DMS114 treated with DMSO at 0.1 percent for 48 hours (cell line): ENCODE results near the gene TGM1.
"Not testable (repeated sequence)": the region's sequence is repeated elsewhere in the genome, so short reads cannot be mapped to it uniquely, and the experiment has no call there.

ENCODE experiments used
- DNase-seq: peaks from one replicate; lab custom pipeline; 2025; ENCODE audit not compliant: unreplicated experiment; lab: John Stamatoyannopoulos, UW

The TGM1 gene

DNA sequence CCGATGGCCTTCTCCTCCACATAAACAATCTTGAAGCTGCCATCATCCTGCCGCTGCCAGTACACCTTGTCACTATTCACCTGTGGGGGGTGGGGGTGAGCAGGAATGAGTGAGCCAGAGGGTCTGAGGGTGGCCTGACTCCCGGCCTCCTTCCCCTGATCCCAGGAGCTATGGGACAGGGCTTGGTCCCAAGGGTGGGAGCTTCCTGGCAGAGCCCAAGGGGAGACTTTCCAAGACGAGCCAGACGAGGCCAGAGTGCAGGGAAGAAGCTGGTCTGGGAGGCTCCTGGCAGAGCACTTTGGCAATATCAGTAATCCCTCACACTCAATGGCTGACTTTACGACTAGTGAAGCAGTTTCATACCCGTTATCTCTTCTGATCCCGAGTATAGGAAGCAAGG, 7.5 kb downstream of the TGM1 start:
- DNase-seq: no peak

DNA sequence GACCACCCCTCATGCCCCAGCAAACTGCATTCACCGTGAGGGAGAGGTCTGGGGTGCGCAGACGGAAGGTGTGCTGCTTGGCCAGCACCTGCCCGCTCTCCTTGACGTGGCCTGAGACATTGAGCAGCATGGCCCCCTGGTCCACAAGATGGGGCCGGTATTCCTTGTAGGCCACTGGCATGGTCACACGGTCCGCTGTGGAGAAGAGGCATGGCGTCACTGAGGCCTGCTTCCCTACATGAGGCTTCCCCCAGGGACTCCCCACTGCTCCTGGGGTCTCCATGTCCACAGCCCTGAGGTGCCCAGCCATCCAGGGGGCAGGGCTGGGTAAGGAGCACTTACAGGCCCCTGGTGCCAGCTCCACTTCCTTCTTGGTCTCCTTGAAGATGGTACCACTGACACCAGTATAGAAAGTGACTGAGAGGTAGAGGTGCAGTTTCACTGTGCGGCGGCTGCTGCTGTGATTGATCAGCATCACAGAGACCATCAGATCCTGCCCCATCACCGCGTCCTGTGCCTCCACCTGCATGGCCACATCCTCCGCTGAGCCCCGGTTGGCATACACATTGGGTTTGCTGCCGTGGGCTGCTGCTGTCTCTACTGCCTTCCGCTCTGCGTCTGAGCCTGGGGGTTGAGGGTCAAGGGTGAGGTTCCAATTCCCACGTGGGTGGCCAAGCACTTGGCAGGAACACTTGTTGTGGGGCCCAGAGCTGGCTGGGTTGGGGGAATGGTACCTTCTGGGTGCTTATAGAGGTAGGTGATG, 8.2 kb downstream of the TGM1 start:
- no peak for DNase-seq

DNA sequence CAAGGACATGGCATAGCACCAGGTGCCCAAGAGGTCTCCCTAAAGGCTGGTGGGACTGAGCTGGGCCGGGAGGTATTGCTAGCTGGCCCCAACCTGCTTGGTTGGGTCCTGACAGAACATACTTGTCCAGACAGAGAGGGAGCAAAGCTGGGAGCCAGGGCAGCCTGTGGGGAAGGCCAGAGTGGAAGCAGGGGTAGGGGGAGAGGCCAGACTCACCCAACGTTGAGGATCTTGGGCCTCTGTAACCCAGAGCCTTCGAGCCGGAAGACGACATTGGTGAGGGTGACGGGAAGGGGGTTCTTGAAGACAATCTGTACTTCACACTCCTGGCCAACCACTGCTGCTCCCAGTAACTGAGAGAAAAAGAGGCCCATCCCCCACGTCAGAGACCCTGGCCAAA, 9.0 kb downstream of the TGM1 start:
- no peak for DNase-seq

DNA sequence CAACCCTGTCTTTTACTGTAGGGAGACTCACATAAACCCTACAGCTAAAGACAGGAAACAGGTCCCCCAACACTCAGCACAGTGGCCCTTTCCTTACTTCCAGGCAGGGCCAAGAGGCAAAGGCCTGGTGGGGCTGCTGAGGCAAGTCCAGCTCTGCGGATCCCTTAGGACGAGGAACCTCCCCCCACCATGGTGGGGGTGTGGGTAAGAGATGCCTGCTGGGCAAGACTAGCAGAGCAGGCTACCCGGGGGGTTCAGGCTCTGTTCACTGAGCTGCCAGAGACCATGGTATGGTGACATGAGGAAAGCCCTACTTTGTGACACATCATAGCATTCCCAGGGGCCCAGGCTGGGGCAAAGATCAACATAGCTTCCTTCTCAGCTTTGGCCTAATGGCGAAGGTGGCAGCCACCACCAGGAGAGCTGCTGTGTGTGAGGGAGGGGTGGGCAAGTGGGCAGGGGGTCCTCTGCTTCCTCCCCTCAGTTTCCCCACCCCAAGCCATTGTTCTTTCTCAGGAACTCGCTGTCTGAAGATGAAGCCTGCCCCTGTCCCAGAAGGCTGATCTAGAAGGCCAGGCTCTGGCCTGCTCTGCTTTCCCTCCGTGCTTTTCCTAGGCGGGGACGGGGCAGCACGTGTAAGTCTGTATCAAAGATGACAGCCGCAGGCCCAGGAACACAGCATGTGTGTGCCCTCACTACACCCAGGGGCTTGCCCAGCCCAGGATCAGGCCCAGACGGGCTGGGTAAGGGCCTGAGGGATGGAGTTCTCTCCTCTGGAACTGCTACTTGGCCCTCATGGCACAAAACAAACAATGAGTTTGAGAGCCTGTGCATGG, 10.5 kb downstream of the TGM1 start:
- no peak for DNase-seq

DNA sequence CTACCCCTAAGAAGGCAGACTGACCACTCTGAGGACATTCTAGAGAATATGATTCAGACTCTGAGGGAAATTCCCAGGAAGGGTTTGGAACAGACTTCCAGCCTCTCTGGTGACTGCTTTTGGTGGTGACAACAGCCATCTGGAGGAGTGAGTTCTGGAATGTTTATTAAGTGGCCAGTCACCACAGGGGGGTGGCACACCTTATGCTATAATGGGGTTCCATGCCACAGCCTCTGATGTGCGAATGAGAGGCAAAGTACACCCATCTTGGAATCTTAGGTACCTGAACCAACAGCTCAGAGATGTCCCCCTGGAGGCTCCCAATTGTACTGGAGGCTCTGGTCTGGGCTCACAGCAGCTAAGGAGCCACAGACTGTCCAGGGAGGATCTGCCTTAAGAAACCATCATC, 11.1 kb downstream of the TGM1 start:
- DNase-seq: no peak

DNA sequence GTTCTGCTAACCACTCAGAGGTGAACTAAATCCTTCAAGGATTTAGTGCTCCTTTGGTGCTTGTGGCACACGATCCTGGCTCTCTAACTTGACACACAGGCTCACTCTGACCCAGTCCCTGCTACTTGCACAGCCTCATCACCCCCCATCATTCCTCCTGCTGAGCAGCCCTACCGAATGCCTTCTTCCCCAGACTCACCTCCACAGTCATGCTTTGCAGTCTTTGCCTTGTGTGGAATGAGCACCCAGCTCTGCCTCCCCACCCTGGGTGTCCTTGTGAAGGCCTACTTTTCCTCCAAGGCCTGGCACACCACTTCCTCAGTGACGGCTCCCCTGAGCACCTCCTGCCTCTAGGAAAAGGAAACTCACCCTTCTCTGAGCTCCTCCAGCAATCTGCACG, 12.6 kb downstream of the TGM1 start:
- DNase-seq: no peak

DNA sequence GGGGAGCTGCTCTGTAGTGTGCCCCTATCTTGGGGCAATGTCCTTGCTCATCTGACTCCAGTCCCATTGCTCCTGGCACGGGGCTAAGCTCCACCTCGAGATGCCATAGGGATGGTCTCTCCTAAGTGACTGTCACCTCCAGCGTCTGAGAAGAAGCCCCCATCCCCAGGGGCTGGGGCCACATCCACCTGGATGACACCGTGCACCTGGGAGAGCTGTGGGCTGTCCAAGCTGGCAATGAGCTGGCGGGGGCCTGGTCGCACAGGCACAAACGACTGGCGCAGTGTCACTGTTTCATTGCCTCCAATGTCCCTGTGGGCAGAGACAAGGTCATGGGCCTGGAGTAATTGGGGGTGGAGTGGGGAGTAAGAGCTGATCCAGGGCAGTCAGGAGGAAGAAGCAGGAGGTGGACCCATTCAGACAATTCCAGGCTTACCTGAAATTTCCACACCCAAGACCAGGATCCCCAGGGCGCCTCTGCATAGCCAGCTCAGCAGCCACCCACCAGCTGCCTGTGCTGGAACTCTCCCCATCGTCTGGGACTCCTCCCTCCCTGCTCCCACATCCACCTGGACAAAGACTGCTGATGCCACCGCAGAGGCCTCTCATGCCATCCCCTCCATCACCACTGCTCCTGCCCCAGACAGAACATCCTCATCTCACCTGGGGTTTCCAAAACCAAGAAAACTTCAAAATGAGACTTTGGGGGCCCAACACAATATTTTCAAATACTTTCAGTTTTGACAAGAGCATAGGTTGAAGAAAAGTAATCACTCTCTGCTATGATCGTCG, 13.6 kb downstream of the TGM1 start:
- DNase-seq: no peak

DNA sequence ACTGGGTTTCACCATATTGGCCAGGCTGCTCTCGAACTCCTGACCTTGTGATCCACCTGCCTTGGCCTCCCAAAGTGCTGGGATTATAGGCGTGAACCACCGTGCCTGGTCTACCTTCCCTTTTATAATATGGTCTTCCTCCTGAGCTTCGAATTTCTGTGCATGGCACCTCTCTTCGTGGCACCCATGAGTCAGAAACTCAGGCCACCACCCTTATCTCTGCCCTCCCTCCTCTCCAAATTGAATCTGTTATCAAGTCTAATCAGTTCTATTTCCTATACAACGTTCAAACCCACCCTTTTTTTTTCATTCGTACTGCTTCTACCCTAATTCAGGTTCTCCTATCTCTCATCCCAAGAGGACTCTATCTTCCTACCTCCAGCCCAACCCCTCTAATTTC, 15.6 kb downstream of the TGM1 start:
- DNase-seq: no peak

DNA sequence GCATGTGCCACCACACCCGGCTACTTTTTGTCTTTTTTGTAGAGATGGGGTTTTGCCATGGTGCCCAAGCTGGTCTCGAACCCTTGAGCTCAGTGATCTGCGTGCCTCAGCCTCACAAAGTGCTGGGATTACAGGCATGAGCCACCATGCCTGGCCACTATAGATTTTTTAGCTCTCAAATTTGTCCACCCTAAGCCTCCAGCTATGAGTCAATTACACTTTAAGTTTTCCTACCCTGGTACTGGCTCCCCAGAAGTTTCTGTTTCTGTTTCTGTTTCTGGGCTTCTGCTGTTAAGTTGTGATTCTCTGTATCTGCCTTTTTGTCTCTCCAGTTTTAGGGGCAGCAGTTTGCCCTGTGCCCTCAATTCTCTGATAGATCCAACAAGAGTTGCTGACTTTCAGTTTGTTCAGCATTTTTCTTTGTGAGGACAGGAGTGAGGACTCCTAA, 16.2 kb downstream of the TGM1 start:
- DNase-seq: no peak

DNA sequence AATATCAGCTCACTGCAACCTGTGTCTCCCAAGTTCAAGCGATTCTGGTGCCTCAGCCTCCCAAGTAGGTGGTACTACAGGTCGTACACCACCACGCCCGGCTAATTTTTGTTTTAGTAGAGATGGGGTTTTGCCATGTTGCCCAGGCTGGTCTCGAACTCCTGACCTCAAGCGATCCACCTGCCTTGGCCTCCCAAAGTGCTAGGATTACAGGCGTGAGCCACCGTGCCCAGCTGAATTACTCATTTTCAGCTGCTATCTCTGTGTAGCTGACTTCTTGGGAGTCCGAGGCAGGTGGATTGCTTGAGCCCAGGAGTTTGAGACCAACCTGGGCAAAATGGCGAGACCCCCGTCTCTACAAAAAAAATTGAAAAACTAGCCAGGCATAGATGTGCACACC, 17.6 kb downstream of the TGM1 start:
- not testable (repeated sequence) for DNase-seq

DNA sequence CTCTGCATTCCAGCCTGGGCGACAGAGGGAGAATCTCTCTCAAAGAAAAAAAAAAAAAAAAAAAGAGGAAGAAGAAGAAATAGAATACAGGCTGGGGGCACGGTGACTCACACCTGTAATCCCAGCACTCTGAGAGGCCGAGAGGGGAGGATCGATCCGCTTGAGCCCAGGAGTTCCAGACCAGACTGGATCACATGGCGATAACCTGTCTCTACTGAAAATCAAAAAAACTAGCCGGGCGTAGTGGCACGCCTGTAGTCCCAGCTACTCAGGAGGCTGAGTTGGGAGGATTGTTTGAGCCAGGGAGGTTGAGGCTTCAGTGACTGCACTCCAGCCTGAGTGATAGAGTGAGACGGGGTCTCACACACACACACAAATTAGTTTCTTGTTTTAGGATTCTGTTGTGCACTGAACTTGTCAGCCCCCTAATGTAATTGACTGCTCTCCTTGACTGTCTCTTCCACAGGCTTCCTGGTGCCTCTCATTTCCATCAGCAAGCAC, 19.6 kb downstream of the TGM1 start:
- DNase-seq: no peak

DNA sequence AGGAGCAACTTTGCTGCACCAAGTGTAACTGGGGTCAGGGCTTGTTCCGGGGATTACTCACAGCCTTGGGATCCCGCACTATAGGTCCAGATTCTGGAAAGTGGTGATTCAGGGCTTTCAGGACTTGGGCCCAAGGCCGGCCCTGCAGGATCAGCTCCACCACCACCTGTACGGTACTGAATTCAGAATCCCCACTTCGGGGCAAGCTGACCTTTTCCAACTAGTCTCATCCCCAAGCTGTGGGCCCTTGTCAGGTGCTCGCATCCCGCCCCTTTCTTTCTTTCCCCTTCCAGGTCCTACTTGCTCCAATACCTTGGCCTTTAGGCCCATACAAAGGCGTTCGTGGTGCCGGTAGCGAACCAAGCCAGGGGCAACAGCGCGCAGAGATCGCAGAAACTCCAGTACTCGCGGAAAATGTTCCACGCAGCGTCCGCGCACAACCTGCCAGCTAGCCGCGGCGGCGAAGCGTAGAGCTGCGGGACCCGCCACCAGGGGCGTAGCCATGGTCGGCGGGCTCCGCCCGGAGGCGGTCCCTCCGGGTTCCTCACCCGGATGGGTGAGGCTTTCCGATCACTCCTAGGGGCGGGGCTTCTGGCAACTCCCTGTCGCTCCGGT, 21.0 kb downstream of the TGM1 start:
- peak; percentile 94 for DNase-seq

DNA sequence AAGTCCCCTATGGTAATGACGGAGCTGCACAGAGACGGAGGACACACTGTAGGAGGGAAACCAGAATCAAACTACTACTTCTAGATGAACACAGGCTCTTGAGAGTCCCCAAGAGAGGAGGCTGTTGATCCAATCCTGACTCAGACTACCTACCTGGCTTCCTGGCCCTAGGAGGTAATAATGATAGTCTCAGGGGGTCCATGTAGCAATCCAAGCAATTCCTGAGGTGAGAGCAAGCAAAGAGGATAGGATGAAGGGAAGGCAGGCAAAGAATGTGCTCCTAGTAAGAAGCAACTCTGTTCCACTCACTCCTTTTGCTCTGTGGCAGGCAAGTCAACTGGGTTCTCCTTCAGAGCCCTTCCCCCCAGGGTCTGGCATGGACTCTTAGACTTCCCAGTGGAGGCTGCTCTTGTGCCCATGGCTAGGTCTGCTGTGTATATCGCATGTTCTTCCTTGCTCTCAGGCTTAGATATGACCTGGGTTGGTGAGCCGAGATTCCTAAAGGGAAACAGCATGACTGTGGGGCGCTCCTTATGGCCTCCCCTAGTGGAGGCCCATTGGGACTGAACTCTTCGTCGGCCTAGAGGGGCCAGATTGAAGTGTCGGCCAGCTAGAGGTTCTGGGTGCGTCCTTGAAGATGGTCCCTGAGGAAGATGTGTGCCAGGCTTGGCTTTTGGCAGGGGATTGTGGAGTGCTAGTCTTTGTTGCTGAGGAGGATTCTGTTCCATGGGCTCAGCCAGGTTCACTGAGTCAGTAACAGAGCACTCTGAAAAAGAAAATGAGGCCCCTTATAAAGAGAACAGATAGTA, 22.7 kb downstream of the TGM1 start:
- no peak for DNase-seq

DNA sequence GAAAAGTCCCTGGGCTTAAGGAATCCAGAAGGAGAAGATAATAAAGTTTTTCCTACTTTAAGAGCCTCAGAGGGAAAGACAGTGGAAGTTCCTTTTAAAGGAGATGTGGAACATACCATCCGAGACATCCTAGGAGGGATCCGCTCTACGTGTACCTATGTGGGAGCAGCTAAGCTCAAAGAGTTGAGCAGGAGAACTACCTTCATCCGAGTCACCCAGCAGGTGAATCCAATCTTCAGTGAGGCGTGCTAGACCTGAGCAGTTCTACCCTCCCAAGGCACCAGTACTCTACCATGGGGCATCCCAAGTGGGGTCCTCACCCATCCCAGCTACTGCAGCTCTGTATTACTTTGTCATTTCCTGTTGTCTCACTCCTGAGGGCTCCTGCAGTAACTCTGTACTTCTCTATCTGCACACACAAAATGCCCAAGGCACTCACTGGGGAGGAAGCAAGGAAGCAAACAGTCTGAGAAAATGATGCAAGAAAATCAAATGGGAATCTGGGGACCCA, 24.4 kb downstream of the TGM1 start:
- no peak for DNase-seq

DNA sequence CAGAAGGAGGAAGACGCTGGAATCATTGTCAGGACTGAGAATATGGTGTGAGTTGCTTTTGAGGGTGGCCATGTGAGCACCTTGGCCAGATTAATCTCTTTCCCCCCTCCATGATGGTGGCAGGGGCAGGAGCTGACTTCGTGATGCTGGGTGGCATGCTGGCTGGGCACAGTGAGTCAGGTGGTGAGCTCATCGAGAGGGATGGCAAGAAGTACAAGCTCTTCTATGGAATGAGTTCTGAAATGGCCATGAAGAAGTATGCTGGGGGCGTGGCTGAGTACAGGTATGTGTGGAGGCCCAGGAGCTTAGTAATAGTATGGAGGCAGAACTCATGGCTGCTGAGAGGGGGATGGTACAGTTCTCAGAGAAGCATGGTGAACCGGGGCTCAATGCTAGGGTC, 24.9 kb downstream of the TGM1 start:
- no peak for DNase-seq

DNA sequence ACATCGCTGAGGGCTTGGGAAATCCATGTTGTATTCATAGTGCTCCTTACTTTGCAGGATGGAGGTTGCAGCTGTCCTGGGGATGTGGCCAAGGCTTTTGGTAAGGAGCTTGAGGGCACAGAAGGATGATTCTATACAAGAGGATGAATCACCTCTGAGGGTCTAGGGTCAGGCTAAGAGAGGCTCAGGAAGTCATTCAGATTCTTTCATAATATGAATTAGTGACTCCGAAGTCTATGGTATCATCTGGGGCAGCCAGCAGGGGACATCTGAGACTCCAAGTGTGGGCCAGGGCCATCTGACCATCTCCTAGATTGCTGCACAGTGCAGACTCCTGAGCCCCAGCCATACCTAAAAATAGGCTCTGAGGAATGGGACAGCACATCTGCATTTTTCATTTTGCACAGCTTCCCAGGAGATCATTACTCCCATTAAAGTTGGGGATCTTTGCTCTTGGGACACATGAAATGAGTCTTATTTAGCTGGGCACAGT, 25.5 kb downstream of the TGM1 start:
- DNase-seq: no peak

DNA sequence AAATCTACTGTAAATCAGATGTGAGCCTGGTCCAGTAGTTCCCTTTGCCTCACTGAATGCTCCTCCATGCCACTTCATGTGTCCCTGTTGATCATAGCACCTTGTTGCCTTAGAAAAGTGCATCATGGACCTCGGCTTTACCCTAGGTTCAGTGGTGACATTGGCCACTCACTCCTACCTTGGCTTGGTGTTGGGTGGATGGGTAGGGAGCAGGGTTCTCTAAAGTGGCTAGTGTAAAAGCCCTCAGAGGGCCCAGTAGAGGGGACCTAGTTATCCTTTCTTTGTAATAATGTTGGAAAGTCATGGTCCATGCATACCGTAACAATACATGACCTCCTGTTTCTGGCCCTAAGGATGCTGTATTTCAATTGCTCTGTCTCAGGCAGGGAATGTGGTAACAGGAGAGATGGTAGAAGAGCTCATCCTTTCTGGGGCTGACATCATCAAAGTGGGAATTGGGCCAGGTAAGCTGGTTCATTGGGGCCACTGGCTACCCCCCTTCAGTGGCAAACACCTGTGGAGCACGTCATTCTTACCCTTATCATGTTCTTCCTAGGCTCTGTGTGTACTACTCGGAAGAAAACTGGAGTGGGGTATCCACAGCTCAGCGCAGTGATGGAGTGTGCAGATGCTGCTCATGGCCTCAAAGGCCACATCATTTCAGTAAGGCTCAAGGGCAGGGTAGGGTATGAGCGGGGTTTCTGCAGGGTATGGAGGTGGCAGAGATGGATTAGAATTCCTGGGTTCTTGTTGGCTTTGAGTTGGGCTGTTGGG, 26.1 kb downstream of the TGM1 start:
- no peak for DNase-seq

DNA sequence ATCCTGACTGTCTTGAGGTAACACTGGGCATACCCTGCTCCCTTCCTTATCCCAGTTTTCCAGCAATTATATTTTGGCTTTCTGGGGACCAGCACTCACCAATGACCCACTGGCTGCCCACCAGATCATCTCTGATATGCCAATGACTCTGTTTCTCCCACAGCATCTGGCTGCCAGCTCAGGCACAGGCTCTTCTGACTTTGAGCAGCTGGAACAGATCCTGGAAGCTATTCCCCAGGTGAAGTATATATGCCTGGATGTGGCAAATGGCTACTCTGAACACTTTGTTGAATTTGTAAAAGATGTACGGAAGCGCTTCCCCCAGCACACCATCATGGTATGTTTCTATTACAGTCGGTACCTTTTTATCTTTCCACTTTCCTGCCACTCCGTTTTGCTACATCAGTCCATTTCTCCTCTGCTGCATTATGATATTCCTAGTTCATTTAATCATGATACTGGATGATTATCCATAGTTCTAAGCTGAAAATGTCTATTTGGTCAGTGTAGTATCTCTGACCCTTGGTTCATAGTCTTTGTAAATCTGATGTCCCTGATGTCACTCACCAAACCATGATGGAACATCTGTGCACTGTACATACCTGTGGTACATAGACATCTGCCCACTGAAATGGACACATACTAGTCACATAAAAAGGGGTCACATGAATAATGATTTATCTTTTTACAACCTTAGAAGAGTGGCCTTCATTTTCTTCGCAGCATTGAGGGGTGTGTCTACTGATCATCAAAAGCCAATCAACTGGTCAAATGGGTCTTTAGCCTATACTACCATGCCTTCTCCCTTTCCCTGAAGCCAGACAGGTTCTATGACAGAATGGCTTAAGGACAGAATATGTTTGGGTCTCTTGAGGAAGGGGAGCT, 26.9 kb downstream of the TGM1 start:
- no peak for DNase-seq
